GM18951 (cell line): ENCODE results near the gene STRADB.

Experiments
- POLR2A ChIP-seq: IDR thresholded peaks from 4 replicates; pipeline ENCODE4 v1.6.1; 2011; ENCODE audit warnings: mild to moderate bottlenecking; ENCODE audit not compliant: insufficient read length, insufficient read depth; ENCODE audit errors: extremely low read depth
- in situ Hi-C: fragments of 300-500 bp; cut with MboI; formaldehyde crosslinking; loops from one replicate; pipeline ENCODE4 v1.12.0; 2022; ENCODE audit warnings: low sequenced_read_pairs, mixed read lengths, inconsistent platforms; ENCODE audit not compliant: unreplicated experiment

Gene STRADB, protein sequence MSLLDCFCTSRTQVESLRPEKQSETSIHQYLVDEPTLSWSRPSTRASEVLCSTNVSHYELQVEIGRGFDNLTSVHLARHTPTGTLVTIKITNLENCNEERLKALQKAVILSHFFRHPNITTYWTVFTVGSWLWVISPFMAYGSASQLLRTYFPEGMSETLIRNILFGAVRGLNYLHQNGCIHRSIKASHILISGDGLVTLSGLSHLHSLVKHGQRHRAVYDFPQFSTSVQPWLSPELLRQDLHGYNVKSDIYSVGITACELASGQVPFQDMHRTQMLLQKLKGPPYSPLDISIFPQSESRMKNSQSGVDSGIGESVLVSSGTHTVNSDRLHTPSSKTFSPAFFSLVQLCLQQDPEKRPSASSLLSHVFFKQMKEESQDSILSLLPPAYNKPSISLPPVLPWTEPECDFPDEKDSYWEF

DNA sequence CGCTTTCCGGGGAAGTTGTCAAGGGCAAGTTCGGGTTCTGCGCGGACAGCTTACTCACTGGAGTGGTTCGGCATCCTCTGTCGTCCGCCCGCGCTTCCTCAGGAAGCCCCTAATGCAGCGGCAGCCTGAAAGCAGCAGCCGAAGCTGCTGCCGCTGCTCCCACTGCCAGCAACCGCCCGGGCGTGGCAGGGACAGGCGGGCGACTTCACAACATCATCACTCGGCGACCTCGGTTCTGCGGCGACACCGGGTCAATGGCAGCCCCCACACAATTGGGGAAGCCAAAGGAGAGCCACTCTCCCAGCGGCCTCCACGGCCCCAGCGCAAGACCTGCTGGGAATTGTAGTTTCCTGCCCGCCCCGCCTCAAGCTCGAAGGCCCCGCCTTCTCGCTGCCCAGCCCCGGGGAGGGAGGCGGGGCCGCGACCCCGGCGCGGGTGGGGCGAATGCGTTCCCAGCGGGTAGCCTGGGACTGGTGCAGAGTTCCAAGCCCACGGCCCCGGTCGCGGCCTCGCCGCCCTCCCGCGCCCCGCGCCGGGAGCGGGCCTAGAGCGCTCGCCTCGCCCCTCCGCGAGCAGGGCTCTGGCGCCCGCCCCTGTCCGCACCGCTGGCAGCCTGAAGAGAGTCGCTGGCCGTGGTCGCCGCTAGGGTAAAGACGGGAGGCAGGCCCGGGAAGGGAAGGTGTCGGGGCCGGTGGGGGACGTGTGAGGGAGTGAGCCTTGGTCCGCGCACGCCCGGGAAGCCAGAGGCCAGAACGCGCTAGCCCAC is at the start of gene STRADB, which contains the start of gene TRAK2:
Gene STRADB, plus strand, starts transcription at position 449 of the 766 bp plus-strand sequence. CDS start 3,101 bp downstream, outside the sequence.
Gene TRAK2, minus strand, starts transcription at position 167 of the 766 bp plus-strand sequence. CDS start 30,951 bp downstream, outside the sequence.
- TF ChIP-seq POLR2A = peak; percentile 94
- in situ Hi-C loops = no loop called here

- TF ChIP-seq POLR2A = no peak
- in situ Hi-C loops = no loop called here
Observed at GRCh38 chr2:201401815-201402214, 49.7 kb upstream of the STRADB start.

GRCh38 chr2:201402651-201403562 is 48.6 kb upstream of the STRADB start:
- TF ChIP-seq POLR2A = no peak
- in situ Hi-C loops = no loop called here

- TF ChIP-seq POLR2A = no peak
- in situ Hi-C loops = no loop called here
Observed at GRCh38 chr2:201403880-201404279, 47.7 kb upstream of the STRADB start.

- in situ Hi-C loops = no loop called here
- no peak for TF ChIP-seq POLR2A
Observed at GRCh38 chr2:201404699-201405280, 46.8 kb upstream of the STRADB start.

- in situ Hi-C loops = no loop called here
- no peak for TF ChIP-seq POLR2A
Observed at GRCh38 chr2:201406077-201406662, 45.4 kb upstream of the STRADB start.

DNA sequence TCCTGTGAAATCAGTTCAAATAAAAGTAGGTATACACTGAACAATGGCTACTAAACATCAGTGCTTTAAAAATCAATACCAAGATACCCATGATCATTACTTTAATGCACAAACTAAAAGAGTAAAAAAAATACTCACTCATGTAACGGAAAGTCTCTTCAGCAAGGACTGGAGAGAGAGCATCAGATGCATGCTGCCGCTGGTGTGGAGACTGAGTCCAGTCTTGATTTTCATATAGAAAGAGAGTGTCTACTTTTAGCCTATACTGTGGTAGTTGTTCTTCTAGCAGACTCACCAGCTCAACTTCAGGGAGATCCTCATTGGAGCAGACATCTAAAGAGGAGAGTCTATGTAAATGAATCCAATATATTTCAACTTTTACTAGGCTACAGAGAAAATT is 44.3 kb upstream of the STRADB start:
- no peak for TF ChIP-seq POLR2A
- in situ Hi-C loops = no loop called here

- in situ Hi-C loops = no loop called here
- no peak for TF ChIP-seq POLR2A
Observed at GRCh38 chr2:201408931-201409330, 42.6 kb upstream of the STRADB start.

GRCh38 chr2:201411421-201411820 is 40.1 kb upstream of the STRADB start:
- no peak for TF ChIP-seq POLR2A
- in situ Hi-C loops = no loop called here

DNA sequence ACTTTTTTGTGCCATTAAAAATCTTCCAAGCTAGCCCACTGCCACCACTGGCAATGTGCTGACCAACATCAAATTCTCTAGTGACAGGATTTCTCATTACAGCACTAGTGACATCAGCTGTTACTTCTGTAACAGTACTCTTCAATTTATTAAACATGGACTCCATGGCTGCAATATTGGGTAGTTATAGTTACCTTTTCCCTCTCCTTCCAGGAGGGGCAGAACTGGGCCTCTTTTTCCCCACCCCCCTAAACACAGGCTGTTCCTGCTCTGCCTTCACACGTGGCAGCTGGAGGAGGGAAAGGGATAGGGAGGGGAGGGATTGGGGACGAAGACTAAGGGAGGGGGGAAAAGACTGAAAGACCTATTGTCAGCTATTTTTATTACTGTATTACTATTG is 38.4 kb upstream of the STRADB start:
- in situ Hi-C loops = no loop called here
- TF ChIP-seq POLR2A = no peak

GRCh38 chr2:201413552-201413951 is 38.0 kb upstream of the STRADB start:
- in situ Hi-C loops = no loop called here
- no peak for TF ChIP-seq POLR2A

DNA sequence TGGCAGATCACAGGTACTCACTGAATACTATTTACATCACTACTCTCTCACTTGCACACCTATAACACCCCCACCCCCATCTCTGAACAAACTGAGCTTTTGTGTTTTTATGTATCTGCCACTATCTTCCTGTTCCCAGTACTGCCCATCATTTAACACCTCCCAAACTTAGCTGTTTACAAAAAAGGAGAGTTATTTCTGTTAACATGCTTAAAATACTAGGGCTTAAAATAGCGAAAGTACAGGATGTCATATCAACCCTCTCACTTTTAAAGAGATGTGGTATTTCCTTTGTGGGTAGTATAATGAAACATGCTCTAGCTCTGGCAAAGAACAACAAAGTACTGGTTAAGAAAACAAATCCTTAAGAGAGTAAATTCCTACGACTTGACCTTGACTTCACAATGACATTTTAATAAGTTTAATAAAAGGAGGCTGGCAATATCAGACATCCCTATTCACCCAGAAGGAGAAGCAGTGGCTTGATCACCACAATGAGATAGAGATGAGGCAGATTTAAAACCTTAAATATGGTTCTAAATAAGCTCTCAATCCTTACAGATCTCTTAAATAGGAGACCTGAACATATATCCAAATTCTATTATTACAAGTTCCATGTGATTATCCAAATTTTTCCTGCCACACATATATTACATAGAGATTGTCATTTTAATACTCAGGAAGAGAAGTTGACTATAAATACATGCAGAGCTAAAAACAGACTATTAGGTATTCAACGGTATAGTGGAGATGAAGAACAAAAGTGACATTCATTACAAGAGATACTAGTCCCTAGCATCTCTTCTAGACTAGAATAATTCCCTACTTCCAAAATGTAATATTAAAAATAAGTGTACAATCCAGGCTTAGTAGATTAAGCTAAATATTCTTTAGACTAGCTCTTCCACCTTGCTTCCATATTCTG is 37.2 kb upstream of the STRADB start:
- in situ Hi-C loops = no loop called here
- TF ChIP-seq POLR2A = no peak
